HepG2 (cell line): ENCODE data around the gene MYEOV. TPM values are rescaled to one million over a fixed set of nuclear protein-coding genes. Genes with fewer than 3 reads are reported as not detected.

ENCODE experiments used
- ATAC-seq: fragments of 200-7000 bp; cut with Tn5 transposase; 3 replicates; pipeline ENCODE4 v1.9.1; 2020; ENCODE audit warnings: mild to moderate bottlenecking, moderate library complexity
- BruUV-seq: library from RNA; stranded (reverse); fragments of 400-500 nt; replicated peaks from 2 replicates; lab custom pipeline; 2021; lab: Mats Ljungman, UMichigan
- CTCF ChIA-PET: fragments of 300-600 bp; formaldehyde crosslinking; extraction: SDS; loops from one replicate; lab custom pipeline; 2021; ENCODE audit warnings: low total read pairs, inconsistent platforms, low intra/inter-chr PET ratio; lab: Yijun Ruan, JAX
- POLR2A ChIA-PET: fragments of 350-600 bp; sonication (Branson Sonifier 250); formaldehyde crosslinking; loops from one replicate; lab custom pipeline; 2020; ENCODE audit warnings: antibody characterized with exemption, inconsistent platforms; lab: Yijun Ruan, JAX
- DNase-seq: peaks from one replicate; pipeline ENCODE4 v3.0.0-alpha.2; 2015; ENCODE audit warnings: low spot score
- FAIRE-seq: peaks from 3 replicates; lab custom pipeline; 2011; peaks lifted over from hg19 to GRCh38; lab: Jason Lieb, UNC
- H2AFZ ChIP-seq: one replicate; pipeline ENCODE4 v1.6.1; 2011; ENCODE audit warnings: low read length, inconsistent platforms
- H3K27ac ChIP-seq: fragments of 300-600 bp; 3 replicates; pipeline ENCODE4 v1.8.0; 2011; ENCODE audit warnings: mixed run types, mild to moderate bottlenecking, mixed read lengths, low read length, inconsistent platforms; ENCODE audit not compliant: insufficient read depth; ENCODE audit errors: extremely low read length
- H3K27me3 ChIP-seq, 2 experiments: fragments of 200-600 bp in 1 of 2; 2 replicates in 1 of 2; 3 replicates in 1 of 2; pipeline versions ENCODE4 v1.6.0 to v1.8.0; 2011; ENCODE audit warnings: low read length in 2 of 2, mild to moderate bottlenecking in 2 of 2, moderate library complexity in 2 of 2, inconsistent platforms in 1 of 2; ENCODE audit not compliant: insufficient read depth in 2 of 2, control insufficient read depth in 1 of 2
- H3K36me3 ChIP-seq, 2 experiments: fragments of 200-600 bp in 1 of 2; replicated peaks in 1 of 2; 2 replicates in 1 of 2; 3 replicates in 1 of 2; pipeline versions ENCODE4 v1.5.1 to v1.8.0; 2011; ENCODE audit warnings: low read length in 2 of 2, inconsistent platforms in 1 of 2; ENCODE audit not compliant: insufficient read depth in 2 of 2, control insufficient read depth in 1 of 2
- H3K4me1 ChIP-seq: 2 replicates; pipeline ENCODE4 v1.5.1; 2012; ENCODE audit warnings: low read length, inconsistent platforms; ENCODE audit not compliant: insufficient read depth
- H3K4me2 ChIP-seq: 2 replicates; pipeline ENCODE4 v1.6.0; 2011; ENCODE audit warnings: low read depth, low read length, inconsistent platforms
- H3K4me3 ChIP-seq, 3 experiments: fragments of 200-600 bp in 1 of 3; sonication (generic), shearing (Covaris generic) in 1 of 3; replicated peaks in 1 of 3; 2 replicates each; pipeline ENCODE4 v1.5.1; 2011 to 2016; ENCODE audit warnings: low read length in 3 of 3, inconsistent platforms in 2 of 3, low read depth in 2 of 3, mild to moderate bottlenecking in 2 of 3, control low read depth in 1 of 3, mixed read lengths in 1 of 3; ENCODE audit not compliant: insufficient read depth in 1 of 3
- H3K79me2 ChIP-seq: one replicate; pipeline ENCODE4 v1.6.1; 2011; ENCODE audit warnings: low read length, inconsistent platforms; ENCODE audit not compliant: insufficient read depth
- H3K9ac ChIP-seq: 2 replicates; pipeline ENCODE4 v1.6.0; 2011; ENCODE audit warnings: mild to moderate bottlenecking, low read depth, low read length, inconsistent platforms; ENCODE audit not compliant: insufficient read depth
- H3K9me3 ChIP-seq: 2 replicates; pipeline ENCODE4 v1.5.1; 2012; ENCODE audit warnings: mild to moderate bottlenecking, low read length
- H4K20me1 ChIP-seq: 2 replicates; pipeline ENCODE4 v1.6.0; 2011; ENCODE audit warnings: inconsistent platforms, mild to moderate bottlenecking, low read length, moderate library complexity; ENCODE audit not compliant: insufficient read depth
- ATF7 ChIP-seq, 2 experiments: fragments of 450-650 bp in 1 of 2; sonication (generic) in 1 of 2; formaldehyde crosslinking in 1 of 2; IDR thresholded peaks; 2 replicates each; pipeline versions ENCODE4 v1.4.0 to v1.6.1; 2016 to 2020; ENCODE audit warnings: antibody characterized with exemption in 1 of 2, mild to moderate bottlenecking in 1 of 2, missing genetic modification reagents in 1 of 2
- CHD2 ChIP-seq: IDR thresholded peaks from 2 replicates; pipeline ENCODE4 v1.6.1; 2011; ENCODE audit warnings: low read depth, low read length, improper control_type of control experiment
- FOSL2 ChIP-seq: sonication (generic); formaldehyde crosslinking; IDR thresholded peaks from 2 replicates; pipeline ENCODE4 v1.4.0; 2020; ENCODE audit warnings: missing genetic modification reagents
- FOXJ3 ChIP-seq: sonication (generic); formaldehyde crosslinking; IDR thresholded peaks from 2 replicates; pipeline ENCODE4 v1.4.0; 2020; ENCODE audit warnings: missing genetic modification reagents, mild to moderate bottlenecking, borderline replicate concordance
- GATAD2A ChIP-seq: IDR thresholded peaks from 2 replicates; pipeline ENCODE4 v1.6.1; 2016
- HNRNPLL ChIP-seq: fragments of 200-400 bp; formaldehyde crosslinking; IDR thresholded peaks from 2 replicates; pipeline ENCODE4 v1.6.1; 2017; ENCODE audit warnings: mild to moderate bottlenecking, low read depth, low read length; ENCODE audit not compliant: poor library complexity, severe bottlenecking
- MLLT10 ChIP-seq: sonication (generic); formaldehyde crosslinking; IDR thresholded peaks from 2 replicates; pipeline ENCODE4 v1.4.0; 2020; ENCODE audit warnings: missing genetic modification reagents
- NONO ChIP-seq, 2 experiments: fragments of 450-650 bp in 1 of 2; sonication (generic) in 1 of 2; formaldehyde crosslinking in 1 of 2; IDR thresholded peaks in 1 of 2; conservative IDR thresholded peaks in 1 of 2; 2 replicates each; pipeline versions ENCODE4 v1.6.1 to v1.8.0; 2017 to 2022; ENCODE audit warnings: mild to moderate bottlenecking in 1 of 2, missing genetic modification reagents in 1 of 2, moderate library complexity in 1 of 2
- TMF1 ChIP-seq: sonication (generic); formaldehyde crosslinking; IDR thresholded peaks from 2 replicates; pipeline ENCODE4 v1.8.1; 2022; ENCODE audit warnings: low read depth, missing genetic modification reagents
- YEATS2 ChIP-seq: sonication (generic); formaldehyde crosslinking; IDR thresholded peaks from 2 replicates; pipeline ENCODE4 v1.4.0; 2020; ENCODE audit warnings: missing genetic modification reagents, borderline replicate concordance
- ZFAT ChIP-seq: sonication (generic); formaldehyde crosslinking; conservative IDR thresholded peaks from 2 replicates; pipeline ENCODE4 v1.8.1; 2023; ENCODE audit warnings: missing genetic modification reagents, inconsistent platforms
- ZFP36L1 ChIP-seq: sonication (generic); formaldehyde crosslinking; IDR thresholded peaks from 2 replicates; pipeline ENCODE4 v1.8.0; 2022; ENCODE audit warnings: mild to moderate bottlenecking, missing genetic modification reagents, moderate library complexity
- ZNF556 ChIP-seq: sonication (generic); formaldehyde crosslinking; IDR thresholded peaks from 2 replicates; pipeline ENCODE4 v1.4.0; 2020; ENCODE audit warnings: mild to moderate bottlenecking, missing genetic modification reagents, borderline replicate concordance
- ZNF558 ChIP-seq: sonication (generic); formaldehyde crosslinking; IDR thresholded peaks from 2 replicates; pipeline ENCODE4 v1.9.0; 2022; ENCODE audit warnings: mild to moderate bottlenecking, missing genetic modification reagents, borderline replicate concordance
- ZNF782 ChIP-seq: sonication (generic); formaldehyde crosslinking; IDR thresholded peaks from 2 replicates; pipeline ENCODE4 v1.4.0; 2020; ENCODE audit warnings: missing genetic modification reagents, mild to moderate bottlenecking, borderline replicate concordance
- ZSCAN21 ChIP-seq: sonication (generic); formaldehyde crosslinking; IDR thresholded peaks from 2 replicates; pipeline ENCODE4 v1.8.0; 2022; ENCODE audit warnings: mild to moderate bottlenecking, missing genetic modification reagents, moderate library complexity, borderline replicate concordance
- WGBS: methylation state at CpG from one replicate; pipeline ENCODE4 v1.1.6; 2017; ENCODE audit warnings: low lambda C conversion rate; 5-methylcytosine and 5-hydroxymethylcytosine counted together
- in situ Hi-C: cut with HindIII; loops from 2 replicates; pipeline ENCODE4 v1.10.0; 2017; ENCODE audit warnings: low pct_unique_long_range_greater_than_20kb; ENCODE audit not compliant: extremely low pct_ligation_motif_present
- intact Hi-C: fragments of 100-400 bp; cut with micrococcal nuclease; formaldehyde crosslinking; loops from one replicate; pipeline ENCODE4 v1.10.0; 2022; ENCODE audit not compliant: unreplicated experiment
- polyA plus RNA-seq, 8 experiments: library from polyadenylated mRNA; depleted of rRNA in 3 of 8; stranded (reverse) in 7 of 8; unstranded in 1 of 8; fragments of >200 nt; fragmentation: Illumina TruSeq in 4 of 8; extraction: Trizol in 4 of 8; gene quantifications; 2 replicates each; pipeline versions ENCODE4 v1.2.1 to v1.2.3, GENCODE V29; 2011 to 2016; ENCODE audit warnings: low read depth in 4 of 8, missing spikeins in 1 of 8, mixed read lengths in 1 of 8; ENCODE audit not compliant: insufficient read depth in 1 of 8
- total RNA-seq, 5 experiments: library from RNA; depleted of rRNA; stranded (reverse); fragments of >200 nt; fragmentation: Illumina TruSeq; extraction: Trizol; gene quantifications; 2 replicates each; pipeline ENCODE4 v1.2.3, GENCODE V29; 2016; ENCODE audit warnings: low read depth in 1 of 5
- TF ChIP-seq, protein P1 (sequence below): sonication (generic); formaldehyde crosslinking; IDR thresholded peaks from 2 replicates; pipeline ENCODE4 v1.4.0; 2020; ENCODE audit warnings: mild to moderate bottlenecking, missing genetic modification reagents
- TF ChIP-seq, protein P2 (sequence below): sonication (generic); formaldehyde crosslinking; IDR thresholded peaks from 2 replicates; pipeline ENCODE4 v1.4.0; 2020; ENCODE audit warnings: missing genetic modification reagents

The MYEOV gene
- total and polyA plus RNA-seq, 2 of the 13 experiments (the other 11 are each of a cell fraction or from before 2014, with no cell fraction given) = 0.33 to 1.8 TPM

DNA sequence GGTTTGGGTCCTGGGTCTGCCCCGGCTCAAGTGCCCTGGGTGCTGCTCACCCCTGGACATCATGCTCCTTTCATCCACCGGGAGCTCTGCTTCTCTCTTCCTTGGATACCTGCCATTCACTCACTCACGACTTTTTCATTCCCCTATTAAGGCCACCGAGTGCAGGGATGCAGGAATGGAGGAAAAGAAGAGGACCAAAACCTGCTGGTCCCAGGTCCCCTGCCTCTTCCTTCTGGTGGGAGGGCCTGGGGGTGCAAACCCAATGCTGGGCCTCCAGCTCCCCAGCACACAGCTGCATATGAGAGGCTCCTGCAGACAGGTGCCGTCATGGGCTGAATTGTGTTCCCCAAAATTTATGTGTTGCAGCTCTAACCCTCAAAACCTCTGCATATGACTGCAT is 36.8 kb upstream of the MYEOV start:
- in situ Hi-C loops = no loop called here
- H3K4me3 ChIP-seq = no peak overlapping the region
- no TSS peak for BruUV-seq
- DNase-seq = no peak
- no peaks in the 10 kb centered on the region for H3K36me3 ChIP-seq
- peaks cover 9% of the 10 kb centered on the region for H3K9me3 ChIP-seq
- WGBS = 24% methylated on average over 5 of the region's 5 CpGs
- no peaks in the 10 kb centered on the region for H4K20me1 ChIP-seq
- H3K79me2 ChIP-seq = no peaks in the 10 kb centered on the region
- TF ChIP-seq GATAD2A (CRISPR knock-in tag) (no peak), TMF1 (CRISPR knock-in tag) (no peak), ZFP36L1 (CRISPR knock-in tag) (no peak), ATF7 (IDR thresholded peaks at IDR 0.05) (no peak), ATF7 (CRISPR knock-in tag; IDR thresholded peaks at IDR 0.05) (no peak), ZFAT (no peak), ZSCAN21 (no peak), NONO (IDR thresholded peaks at IDR 0.05) (no peak), NONO (CRISPR knock-in tag; conservative IDR thresholded peaks at IDR 0.05) (no peak), ZNF556 (CRISPR knock-in tag) (no peak), FOSL2 (no peak), ZNF782 (CRISPR knock-in tag) (no peak), FOXJ3 (CRISPR knock-in tag) (no peak), YEATS2 (no peak), ZNF558 (no peak), CHD2 (no peak), HNRNPLL (no peak), MLLT10 (no peak)
- TF ChIP-seq, protein P1, sequence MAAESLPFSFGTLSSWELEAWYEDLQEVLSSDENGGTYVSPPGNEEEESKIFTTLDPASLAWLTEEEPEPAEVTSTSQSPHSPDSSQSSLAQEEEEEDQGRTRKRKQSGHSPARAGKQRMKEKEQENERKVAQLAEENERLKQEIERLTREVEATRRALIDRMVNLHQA (CRISPR knock-in tag) = no peak
- TF ChIP-seq, protein P2, sequence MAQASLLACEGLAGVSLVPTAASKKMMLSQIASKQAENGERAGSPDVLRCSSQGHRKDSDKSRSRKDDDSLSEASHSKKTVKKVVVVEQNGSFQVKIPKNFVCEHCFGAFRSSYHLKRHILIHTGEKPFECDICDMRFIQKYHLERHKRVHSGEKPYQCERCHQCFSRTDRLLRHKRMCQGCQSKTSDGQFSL = no peak
- CTCF ChIA-PET = no interaction called here
- H3K27me3 ChIP-seq = peaks cover 4 to 26% of the 10 kb centered on the region in 2 experiments; a peak in 4 of 5 replicates
- intact Hi-C loops = no loop called here
- FAIRE-seq = no peak
- POLR2A ChIA-PET = no interaction called here
- peaks cover 12% of the 10 kb centered on the region for H3K4me1 ChIP-seq
- H3K27ac ChIP-seq = no peak overlapping the region
- H3K9ac ChIP-seq = no peak overlapping the region
- no peak overlapping the region for H2AFZ ChIP-seq
- no peak for ATAC-seq
- H3K4me2 ChIP-seq = no peak overlapping the region
